H9 (cell line): ENCODE measurements around the gene CELF4. TPM values are rescaled to one million over a fixed set of nuclear protein-coding genes. Genes with fewer than 3 reads are reported as not detected.

Experiments used
- DNase-seq: peaks from one replicate; pipeline ENCODE4 v3.0.0-alpha.2; 2017
- H2AFZ ChIP-seq: one replicate; pipeline ENCODE4 v1.6.1; 2013; ENCODE audit warnings: mild to moderate bottlenecking, low read length, control low read depth, moderate library complexity
- H2AK5ac ChIP-seq: 2 replicates; pipeline ENCODE4 v1.6.1; 2013; ENCODE audit warnings: low read length, control low read depth, mixed read lengths; ENCODE audit not compliant: insufficient read length
- H2BK120ac ChIP-seq: one replicate; pipeline ENCODE4 v1.6.1; 2013; ENCODE audit warnings: low read depth, mild to moderate bottlenecking, low read length, control low read depth, inconsistent platforms; ENCODE audit not compliant: poor library complexity, severe bottlenecking
- H2BK12ac ChIP-seq: 2 replicates; pipeline ENCODE4 v1.6.1; 2013; ENCODE audit warnings: low read length, control low read depth, mixed read lengths, low read depth; ENCODE audit not compliant: insufficient read length
- H2BK15ac ChIP-seq: 2 replicates; pipeline ENCODE4 v1.6.1; 2013; ENCODE audit warnings: low read depth, low read length, control low read depth
- H2BK20ac ChIP-seq: one replicate; pipeline ENCODE4 v1.6.1; 2013; ENCODE audit warnings: low read depth, mild to moderate bottlenecking, low read length, control low read depth, inconsistent platforms; ENCODE audit not compliant: poor library complexity, severe bottlenecking
- H2BK5ac ChIP-seq: 2 replicates; pipeline ENCODE4 v1.6.1; 2013; ENCODE audit warnings: low read length, control low read depth, mixed read lengths; ENCODE audit not compliant: insufficient read length
- H3K14ac ChIP-seq: 2 replicates; pipeline ENCODE4 v1.6.1; 2013; ENCODE audit warnings: low read length, control low read depth; ENCODE audit not compliant: insufficient read depth
- H3K18ac ChIP-seq: 2 replicates; pipeline ENCODE4 v1.6.1; 2013; ENCODE audit warnings: low read depth, mild to moderate bottlenecking, mixed read lengths, low read length, control low read depth; ENCODE audit not compliant: insufficient read length
- H3K23ac ChIP-seq: 2 replicates; pipeline ENCODE4 v1.6.1; 2013; ENCODE audit warnings: low read length, control low read depth, mixed read lengths, low read depth; ENCODE audit not compliant: insufficient read length
- H3K23me2 ChIP-seq: 2 replicates; pipeline ENCODE4 v1.6.1; 2013; ENCODE audit warnings: low read depth, mild to moderate bottlenecking, mixed read lengths, low read length, control low read depth; ENCODE audit not compliant: insufficient read length, poor library complexity, severe bottlenecking
- H3K27ac ChIP-seq: 2 replicates; pipeline ENCODE4 v1.5.1; 2013; ENCODE audit warnings: low read length, control low read depth, mixed read lengths, low read depth; ENCODE audit not compliant: insufficient read length
- H3K27me3 ChIP-seq: 2 replicates; pipeline ENCODE4 v1.6.1; 2013; ENCODE audit warnings: low read length, control low read depth, inconsistent platforms; ENCODE audit not compliant: insufficient read depth
- H3K4ac ChIP-seq: 2 replicates; pipeline ENCODE4 v1.6.1; 2013; ENCODE audit warnings: low read depth, mild to moderate bottlenecking, control low read depth, inconsistent platforms, low read length, moderate library complexity
- H3K4me1 ChIP-seq: 2 replicates; pipeline ENCODE4 v1.6.1; 2013; ENCODE audit warnings: low read length, control low read depth, inconsistent platforms; ENCODE audit not compliant: insufficient read depth
- H3K4me2 ChIP-seq: 2 replicates; pipeline ENCODE4 v1.6.1; 2013; ENCODE audit warnings: low read length, control low read depth, mixed read lengths; ENCODE audit not compliant: insufficient read length, insufficient read depth
- H3K56ac ChIP-seq: 2 replicates; pipeline ENCODE4 v1.6.1; 2013; ENCODE audit warnings: low read depth, mild to moderate bottlenecking, mixed read lengths, low read length, control low read depth; ENCODE audit not compliant: insufficient read length
- H3K79me1 ChIP-seq: 2 replicates; pipeline ENCODE4 v1.6.1; 2013; ENCODE audit warnings: low read depth, mild to moderate bottlenecking, moderate library complexity, low read length, control low read depth, inconsistent platforms; ENCODE audit not compliant: insufficient read depth, poor library complexity, severe bottlenecking
- H3K79me2 ChIP-seq: 2 replicates; pipeline ENCODE4 v1.6.1; 2013; ENCODE audit warnings: low read length, control low read depth, inconsistent platforms; ENCODE audit not compliant: insufficient read depth
- H3K9ac ChIP-seq: 2 replicates; pipeline ENCODE4 v1.6.1; 2013; ENCODE audit warnings: low read length, control low read depth, mixed read lengths; ENCODE audit not compliant: insufficient read length; ENCODE audit errors: extremely low read depth
- H3K9me3 ChIP-seq: one replicate; pipeline ENCODE4 v1.6.1; 2013; ENCODE audit warnings: low read depth, low read length, inconsistent platforms; ENCODE audit not compliant: control insufficient read depth
- H3T11ph ChIP-seq: one replicate; pipeline ENCODE4 v1.6.1; 2013; ENCODE audit warnings: mild to moderate bottlenecking, low read length, control low read depth, inconsistent platforms
- H4K20me1 ChIP-seq: one replicate; pipeline ENCODE4 v1.6.1; 2013; ENCODE audit not compliant: control insufficient read depth, insufficient read length, insufficient read depth
- H4K5ac ChIP-seq: 2 replicates; pipeline ENCODE4 v1.6.1; 2013; ENCODE audit warnings: low read depth, mild to moderate bottlenecking, mixed read lengths, low read length, control low read depth; ENCODE audit not compliant: insufficient read length
- H4K8ac ChIP-seq: replicated peaks from 2 replicates; pipeline ENCODE4 v1.6.1; 2013; ENCODE audit warnings: low read length, control low read depth, mixed read lengths, low read depth; ENCODE audit not compliant: insufficient read length
- H4K91ac ChIP-seq: 2 replicates; pipeline ENCODE4 v1.6.1; 2013; ENCODE audit warnings: low read depth, mild to moderate bottlenecking, moderate library complexity, mixed read lengths, low read length, control low read depth; ENCODE audit not compliant: insufficient read length
- H3K27ac Mint-ChIP-seq, 3 experiments: 2 replicates in 2 of 3; 3 replicates in 1 of 3; pipeline ENCODE4 v1.8.0; 2020 to 2021; ENCODE audit warnings: mixed read lengths in 3 of 3, mild to moderate bottlenecking in 1 of 3, moderate library complexity in 1 of 3
- H3K27me3 Mint-ChIP-seq: 2 replicates; pipeline ENCODE4 v1.8.0; 2021; ENCODE audit warnings: low read depth, mild to moderate bottlenecking, moderate library complexity, mixed read lengths
- H3K36me3 Mint-ChIP-seq, 3 experiments: 2 replicates in 2 of 3; 3 replicates in 1 of 3; pipeline ENCODE4 v1.8.0; 2020 to 2021; ENCODE audit warnings: low read depth in 3 of 3, mixed read lengths in 3 of 3; ENCODE audit not compliant: insufficient read depth in 1 of 3
- H3K4me1 Mint-ChIP-seq, 2 experiments: 2 replicates each; pipeline ENCODE4 v1.8.0; 2020; ENCODE audit warnings: mixed read lengths in 2 of 2
- H3K4me3 Mint-ChIP-seq, 2 experiments: 2 replicates in 1 of 2; 3 replicates in 1 of 2; pipeline ENCODE4 v1.8.0; 2020 to 2021; ENCODE audit warnings: mild to moderate bottlenecking in 2 of 2, mixed read lengths in 2 of 2, moderate library complexity in 1 of 2
- H3K9me3 Mint-ChIP-seq, 2 experiments: 2 replicates in 1 of 2; 3 replicates in 1 of 2; pipeline ENCODE4 v1.8.0; 2020; ENCODE audit warnings: mild to moderate bottlenecking in 2 of 2, mixed read lengths in 2 of 2, moderate library complexity in 1 of 2
- WGBS: extraction: QIAGEN DNeasy Blood & Tissue Kit; methylation state at CpG from one replicate; pipeline ENCODE4 v1.1.7; 2013; ENCODE audit warnings: missing lambda C conversion rate, low lambda C conversion rate, mixed read lengths; ENCODE audit not compliant: insufficient read length; ENCODE audit errors: extremely low coverage; 5-methylcytosine and 5-hydroxymethylcytosine counted together
- total RNA-seq: library from RNA; stranded (reverse); gene quantifications from 2 replicates; pipeline ENCODE4 v1.2.1, GENCODE V29; 2021
- TF ChIP-seq, protein P1 (sequence below): fragments of 200-600 bp; sonication (generic); conservative IDR thresholded peaks from 3 replicates; pipeline ENCODE4 v1.8.0; 2021; ENCODE audit warnings: antibody characterized with exemption, mild to moderate bottlenecking

Gene CELF4
- total RNA-seq, 1 experiment from 2014 or later, result 1.1 TPM

GRCh38 chr18:37199741-37200140 is 365.9 kb downstream of the CELF4 start:
- no peaks in the 10 kb centered on the region for H3K27me3 Mint-ChIP-seq
- H3K27me3 ChIP-seq, result no peaks in the 10 kb centered on the region
- no peak overlapping the region for H3T11ph ChIP-seq
- 100% methylated on average over 2 of the region's 2 CpGs for WGBS
- no peak overlapping the region for H2BK5ac ChIP-seq
- no peaks in the 10 kb centered on the region for H3K23me2 ChIP-seq
- H3K4me3 Mint-ChIP-seq, result no peak overlapping the region
- H3K79me1 ChIP-seq, result no peaks in the 10 kb centered on the region
- no peak overlapping the region for H2BK15ac ChIP-seq
- no peaks in the 10 kb centered on the region for H3K4me1 ChIP-seq
- no peaks in the 10 kb centered on the region for H3K9me3 ChIP-seq
- H3K79me2 ChIP-seq, result no peaks in the 10 kb centered on the region
- no peak overlapping the region for H2AFZ ChIP-seq
- no peak overlapping the region for H2BK120ac ChIP-seq
- no peak overlapping the region for H4K91ac ChIP-seq
- DNase-seq, result no peak
- no peak overlapping the region for H3K4me2 ChIP-seq
- H3K27ac Mint-ChIP-seq, result no peak overlapping the region
- no peak overlapping the region for H3K14ac ChIP-seq
- no peak overlapping the region for H3K4ac ChIP-seq
- no peaks in the 10 kb centered on the region for H4K20me1 ChIP-seq
- no peaks in the 10 kb centered on the region for H3K4me1 Mint-ChIP-seq
- no peak overlapping the region for H4K5ac ChIP-seq
- no peak overlapping the region for H2AK5ac ChIP-seq
- no peak overlapping the region for H2BK12ac ChIP-seq
- H3K36me3 Mint-ChIP-seq, result peaks cover 2 to 15% (median 7%) of the 10 kb centered on the region in 3 experiments; a peak in 6 of 7 replicates
- no peak overlapping the region for H2BK20ac ChIP-seq
- no peak overlapping the region for H3K9ac ChIP-seq
- H3K56ac ChIP-seq, result no peak overlapping the region
- H3K9me3 Mint-ChIP-seq, result peaks cover 3 to 6% of the 10 kb centered on the region in 2 experiments
- H3K27ac ChIP-seq, result no peak overlapping the region
- no peak overlapping the region for H3K23ac ChIP-seq
- TF ChIP-seq, protein P1, sequence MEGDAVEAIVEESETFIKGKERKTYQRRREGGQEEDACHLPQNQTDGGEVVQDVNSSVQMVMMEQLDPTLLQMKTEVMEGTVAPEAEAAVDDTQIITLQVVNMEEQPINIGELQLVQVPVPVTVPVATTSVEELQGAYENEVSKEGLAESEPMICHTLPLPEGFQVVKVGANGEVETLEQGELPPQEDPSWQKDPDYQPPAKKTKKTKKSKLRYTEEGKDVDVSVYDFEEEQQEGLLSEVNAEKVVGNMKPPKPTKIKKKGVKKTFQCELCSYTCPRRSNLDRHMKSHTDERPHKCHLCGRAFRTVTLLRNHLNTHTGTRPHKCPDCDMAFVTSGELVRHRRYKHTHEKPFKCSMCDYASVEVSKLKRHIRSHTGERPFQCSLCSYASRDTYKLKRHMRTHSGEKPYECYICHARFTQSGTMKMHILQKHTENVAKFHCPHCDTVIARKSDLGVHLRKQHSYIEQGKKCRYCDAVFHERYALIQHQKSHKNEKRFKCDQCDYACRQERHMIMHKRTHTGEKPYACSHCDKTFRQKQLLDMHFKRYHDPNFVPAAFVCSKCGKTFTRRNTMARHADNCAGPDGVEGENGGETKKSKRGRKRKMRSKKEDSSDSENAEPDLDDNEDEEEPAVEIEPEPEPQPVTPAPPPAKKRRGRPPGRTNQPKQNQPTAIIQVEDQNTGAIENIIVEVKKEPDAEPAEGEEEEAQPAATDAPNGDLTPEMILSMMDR, result no peak
- no peak overlapping the region for H4K8ac ChIP-seq
- H3K18ac ChIP-seq, result no peak overlapping the region
